Measurements from ENCODE around the gene LHPP.

LHPP gene

DNA sequence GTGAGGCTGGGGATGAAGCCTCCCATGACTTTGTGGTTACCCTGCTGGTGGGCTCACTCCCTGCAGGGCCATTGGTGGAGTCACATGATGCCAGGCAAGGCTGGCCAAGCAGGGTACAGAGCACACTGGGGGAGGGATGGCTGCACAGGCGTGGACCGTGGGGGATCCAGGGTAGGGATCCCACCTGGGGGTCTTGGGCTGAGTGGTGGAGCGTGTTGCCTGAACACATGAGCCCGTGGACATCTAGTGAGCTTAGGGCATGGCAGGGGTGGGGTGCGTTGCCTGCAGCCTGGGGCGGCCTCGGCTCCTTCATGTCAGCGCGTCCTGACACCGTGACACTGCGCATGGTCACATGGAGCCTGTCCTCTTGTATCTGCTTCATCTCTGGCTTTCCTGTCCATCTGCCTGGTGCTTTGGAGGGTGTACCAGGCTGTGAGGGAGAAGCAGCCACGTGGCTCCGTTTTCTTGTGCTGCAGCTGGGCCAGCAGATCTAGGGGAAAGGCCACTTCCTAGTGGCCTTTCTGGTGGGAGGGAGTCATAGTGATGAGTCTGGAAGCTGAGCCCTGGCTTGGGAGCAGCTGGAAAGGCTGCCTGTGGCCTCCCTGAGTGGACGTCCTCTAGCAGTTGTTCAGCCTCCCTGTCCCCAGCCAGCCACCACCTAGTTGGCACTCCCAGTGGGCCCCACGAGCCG is 96.2 kb downstream of the LHPP start:
- DNase-seq (ENCODE audit: low read depth): no peak

DNA sequence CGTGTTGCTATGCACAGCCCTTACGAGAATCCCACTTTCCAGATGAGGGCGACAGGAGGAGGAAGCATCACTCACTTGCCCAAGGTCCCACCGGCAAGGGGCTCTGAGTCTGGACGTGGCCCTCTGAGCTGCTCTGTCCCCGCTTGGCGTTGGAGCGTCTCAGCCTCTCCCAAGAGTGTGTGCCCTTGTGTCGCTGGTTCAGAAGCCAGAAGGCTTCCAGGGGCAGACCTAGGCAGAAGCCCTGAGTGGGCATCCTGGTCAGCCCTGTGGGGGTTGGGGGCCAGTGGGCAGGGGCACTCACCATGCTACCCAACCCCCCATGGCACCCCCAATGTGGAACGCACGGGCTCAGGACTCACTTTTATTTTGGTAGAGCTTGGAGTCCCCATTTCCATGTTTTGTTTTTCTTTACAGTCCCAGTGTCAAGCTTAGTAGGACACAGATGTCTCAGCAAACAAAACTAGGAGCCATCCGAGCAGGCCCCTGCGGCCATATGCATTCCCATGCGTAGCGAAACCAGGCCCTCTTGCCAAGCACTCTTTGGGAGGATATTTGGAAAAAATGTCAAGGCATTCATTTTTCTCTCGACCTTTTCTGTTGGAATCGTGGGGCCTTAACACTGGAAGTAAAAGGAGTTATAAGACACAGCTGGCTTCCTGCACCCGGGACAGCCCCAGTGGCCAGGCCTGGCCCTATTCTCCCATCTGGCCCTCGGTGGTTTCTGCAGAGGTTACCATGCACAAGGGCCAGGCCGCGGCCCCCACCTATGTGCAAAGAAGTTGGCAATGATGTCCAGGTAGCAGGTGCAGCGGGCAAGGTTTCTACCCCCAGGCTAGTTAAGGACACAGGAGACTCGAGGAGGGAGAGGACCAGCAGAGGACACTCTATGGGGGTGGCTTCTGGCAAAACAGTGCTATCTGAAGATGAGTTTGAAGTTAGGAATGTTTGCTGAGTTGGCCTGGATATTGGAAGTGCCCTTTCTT is 97.0 kb downstream of the LHPP start:
- no peak for DNase-seq (ENCODE audit: low read depth)

DNA sequence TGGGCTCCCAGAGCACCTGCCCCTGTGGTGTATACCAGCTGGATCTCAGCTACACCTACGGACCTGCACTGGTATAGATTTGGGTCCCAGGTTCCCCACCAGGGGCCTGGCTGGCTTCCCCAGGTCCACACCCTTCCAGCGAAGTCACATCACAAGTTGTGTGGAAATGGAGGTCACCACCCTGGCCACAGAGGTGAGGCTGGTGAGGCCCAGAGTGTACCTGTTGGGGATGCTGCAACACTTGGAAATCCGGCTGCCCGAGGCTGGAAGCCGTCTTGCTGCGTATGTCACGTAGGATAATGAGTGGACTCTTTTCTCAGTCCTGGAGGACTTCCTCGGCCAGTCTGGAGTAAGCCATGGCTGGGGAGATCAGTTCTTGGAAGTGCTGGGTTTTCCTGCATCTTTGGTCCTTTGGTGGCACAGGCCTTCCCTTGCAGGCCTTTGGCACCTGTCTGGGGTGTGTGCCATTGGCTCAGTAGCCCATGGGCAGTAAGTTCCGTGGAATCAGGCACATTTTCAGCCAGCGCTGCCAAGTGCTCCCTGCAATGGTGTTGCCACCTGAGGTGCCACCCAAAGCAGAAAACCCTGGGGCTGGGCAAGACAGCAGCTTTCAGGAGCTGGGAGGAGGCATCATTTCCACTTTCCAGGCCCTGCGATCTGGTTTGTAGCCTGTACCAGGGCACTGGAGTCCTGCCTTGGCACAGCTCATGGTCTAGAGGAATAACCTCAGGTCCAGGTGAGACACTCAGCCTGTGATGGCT is 97.9 kb downstream of the LHPP start:
- DNase-seq (ENCODE audit: low read depth): no peak

DNA sequence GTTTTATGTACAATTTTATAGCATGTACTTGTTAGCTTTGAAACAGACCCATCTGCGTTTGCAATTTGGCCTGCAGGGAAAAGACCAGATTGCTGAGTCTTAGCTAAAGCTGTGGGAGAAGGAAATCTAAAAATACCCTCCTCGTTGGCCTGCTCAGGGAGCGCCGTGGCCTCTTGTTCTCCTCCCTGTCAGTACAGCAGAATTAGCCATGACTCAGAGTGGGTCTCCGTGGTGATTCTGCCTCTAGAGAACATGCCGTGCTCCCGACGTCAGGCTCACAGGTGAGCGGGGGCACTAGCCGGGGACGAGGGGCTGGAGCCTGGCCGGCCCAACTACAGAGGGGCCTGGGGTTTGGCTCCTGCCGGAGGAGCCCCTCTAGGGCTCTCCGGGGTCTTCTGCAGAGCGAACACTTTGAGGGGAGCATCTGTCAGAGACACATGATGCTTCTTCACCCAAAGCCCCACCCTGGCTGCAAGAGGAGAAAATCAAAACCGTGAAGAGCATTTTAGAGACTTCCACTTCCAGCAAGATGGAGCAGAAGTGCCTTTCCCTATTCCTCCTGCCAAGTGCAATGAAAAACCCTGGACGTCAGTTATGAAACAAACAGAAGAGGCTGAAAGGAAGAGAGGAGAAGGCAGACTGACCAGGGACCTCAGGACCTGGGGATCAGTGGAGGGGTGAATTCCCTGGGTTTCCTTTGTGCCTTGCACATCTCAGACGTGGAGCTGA is 98.9 kb downstream of the LHPP start:
- no peak for DNase-seq (ENCODE audit: low read depth)

DNA sequence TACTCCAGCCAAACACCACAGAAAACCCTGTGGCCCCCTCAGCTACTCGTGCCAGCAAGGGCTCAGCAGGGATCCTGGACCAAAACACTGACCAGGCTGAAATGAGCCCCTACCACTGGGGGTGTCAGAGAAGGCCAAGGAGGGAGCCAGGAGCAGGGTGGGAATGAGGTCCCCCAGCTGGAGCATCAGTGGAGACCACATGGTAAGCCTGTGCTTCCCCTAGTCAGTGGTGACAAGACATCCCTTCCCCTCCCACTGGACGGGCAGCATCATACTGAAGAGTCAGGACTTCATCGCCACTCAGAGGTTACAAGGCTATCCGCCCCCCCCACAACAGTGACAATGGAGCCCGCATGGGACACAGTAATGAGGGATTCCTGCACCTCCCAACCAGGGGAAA is 99.6 kb downstream of the LHPP start:
- no peak for DNase-seq (ENCODE audit: low read depth)

DNA sequence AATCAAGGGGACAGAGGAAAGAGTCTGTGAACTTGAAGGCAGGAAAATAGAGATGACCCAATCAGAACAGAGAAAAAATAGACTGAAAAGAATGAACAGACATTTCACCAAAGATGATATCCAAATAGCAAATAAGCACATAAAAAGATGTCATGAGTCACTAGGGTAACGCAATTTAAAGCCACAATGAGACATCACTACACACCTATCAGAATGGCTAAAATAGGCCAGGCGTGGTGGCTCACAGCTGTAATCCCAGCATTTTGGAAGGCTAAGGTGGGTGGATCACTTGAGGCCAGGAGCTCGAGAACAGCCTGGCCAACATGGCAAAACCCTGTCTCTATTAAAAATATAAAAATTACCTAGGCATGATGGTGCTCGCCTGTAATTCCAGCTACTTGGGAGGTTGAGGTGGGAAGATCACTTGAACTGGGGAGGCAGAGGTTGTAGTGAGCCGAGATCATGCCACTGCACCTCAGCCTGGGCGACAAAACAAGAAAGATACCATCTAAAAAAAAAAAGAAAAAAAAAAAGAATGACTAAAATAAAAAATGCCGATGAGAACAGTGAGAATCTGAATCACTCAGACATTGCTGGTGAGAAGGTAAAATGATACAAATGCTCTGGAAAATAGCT is 100.9 kb downstream of the LHPP start:
- DNase-seq (ENCODE audit: low read depth): no peak

DNA sequence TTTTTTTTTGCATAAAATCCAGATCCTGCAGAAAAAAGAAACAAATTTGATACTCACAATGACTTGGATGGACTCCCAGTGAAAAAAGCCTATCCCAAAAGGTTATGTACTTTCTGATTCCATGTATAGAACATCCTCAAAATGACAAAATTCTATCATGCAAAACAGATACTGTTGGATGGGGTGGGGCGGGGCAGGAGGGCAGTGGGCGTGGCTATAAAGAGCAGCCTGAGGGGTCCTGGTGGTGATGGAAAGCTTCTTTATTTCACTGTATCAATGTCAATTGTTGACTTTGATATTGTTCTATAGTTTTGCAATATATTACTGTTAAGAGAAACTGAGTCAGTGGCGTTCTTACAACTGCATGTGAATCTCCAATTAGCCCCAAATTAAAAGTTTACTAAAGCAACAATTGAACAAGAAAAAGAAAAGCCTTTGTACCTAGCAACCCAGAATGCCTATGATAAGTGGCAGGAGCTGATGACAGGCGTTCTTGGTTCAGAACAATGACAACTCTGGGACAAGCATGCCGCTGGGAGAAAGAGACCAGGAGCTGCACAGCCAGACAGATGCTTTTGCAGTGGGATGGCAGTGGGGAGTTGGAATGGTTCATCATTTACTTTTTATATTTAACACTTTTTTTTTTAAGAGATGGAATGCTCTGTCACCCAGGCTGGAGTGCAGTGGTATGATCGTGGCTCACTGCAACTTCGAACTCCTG is 101.9 kb downstream of the LHPP start:
- DNase-seq (ENCODE audit: low read depth): no peak

DNA sequence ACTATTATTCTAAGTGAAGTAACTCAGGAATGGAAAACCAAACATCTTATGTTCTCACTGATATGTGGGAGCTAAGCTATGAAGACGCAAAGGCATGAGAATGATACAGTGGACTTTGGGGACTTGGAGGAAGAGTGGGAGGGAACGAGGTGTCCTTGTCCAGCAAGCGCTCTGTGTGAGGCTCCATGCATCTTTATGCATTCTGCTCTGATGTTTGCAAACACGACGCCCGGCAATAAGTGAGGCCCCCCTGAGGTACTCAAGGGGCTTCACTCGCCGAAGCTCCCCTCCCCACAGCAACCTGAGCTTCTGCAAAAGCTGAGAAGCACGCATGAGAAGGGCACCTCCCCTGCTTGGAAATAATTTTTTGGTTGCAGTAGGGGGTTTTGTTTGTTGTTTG is 103.3 kb downstream of the LHPP start:
- no peak for DNase-seq (ENCODE audit: low read depth)

DNA sequence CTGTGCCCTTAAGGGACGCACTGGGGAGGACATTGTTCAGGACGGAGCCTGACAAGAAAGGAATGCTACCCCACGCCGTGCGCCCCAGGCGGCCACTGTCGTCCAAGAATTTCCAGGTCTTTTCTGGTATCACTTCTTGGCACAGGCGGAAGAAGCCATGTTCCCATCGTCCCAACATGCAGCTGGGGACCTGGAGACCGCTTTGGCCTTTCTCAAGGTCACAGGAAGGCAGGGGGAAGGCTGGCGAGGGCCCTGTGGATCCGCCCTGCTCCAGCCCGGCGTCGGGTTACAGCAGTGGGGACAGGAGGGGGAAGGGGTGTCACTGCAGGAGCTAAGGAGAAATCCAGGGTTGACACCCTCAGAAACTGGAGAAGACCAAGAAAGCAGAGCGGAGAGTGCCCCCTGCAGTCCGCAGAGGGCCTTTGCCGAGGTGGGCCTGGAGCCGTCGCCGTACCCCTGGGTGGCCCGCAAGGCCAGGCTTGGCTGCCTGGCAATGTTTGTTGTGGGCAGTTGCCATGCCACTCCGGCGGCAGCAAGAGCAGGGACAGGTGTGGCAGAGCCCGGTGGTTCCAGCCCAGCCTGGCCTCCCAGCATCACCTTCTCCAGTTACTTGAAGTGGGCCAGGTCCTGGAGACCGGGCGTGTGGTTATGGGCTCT is 104.1 kb downstream of the LHPP start:
- DNase-seq (ENCODE audit: low read depth): no peak

DNA sequence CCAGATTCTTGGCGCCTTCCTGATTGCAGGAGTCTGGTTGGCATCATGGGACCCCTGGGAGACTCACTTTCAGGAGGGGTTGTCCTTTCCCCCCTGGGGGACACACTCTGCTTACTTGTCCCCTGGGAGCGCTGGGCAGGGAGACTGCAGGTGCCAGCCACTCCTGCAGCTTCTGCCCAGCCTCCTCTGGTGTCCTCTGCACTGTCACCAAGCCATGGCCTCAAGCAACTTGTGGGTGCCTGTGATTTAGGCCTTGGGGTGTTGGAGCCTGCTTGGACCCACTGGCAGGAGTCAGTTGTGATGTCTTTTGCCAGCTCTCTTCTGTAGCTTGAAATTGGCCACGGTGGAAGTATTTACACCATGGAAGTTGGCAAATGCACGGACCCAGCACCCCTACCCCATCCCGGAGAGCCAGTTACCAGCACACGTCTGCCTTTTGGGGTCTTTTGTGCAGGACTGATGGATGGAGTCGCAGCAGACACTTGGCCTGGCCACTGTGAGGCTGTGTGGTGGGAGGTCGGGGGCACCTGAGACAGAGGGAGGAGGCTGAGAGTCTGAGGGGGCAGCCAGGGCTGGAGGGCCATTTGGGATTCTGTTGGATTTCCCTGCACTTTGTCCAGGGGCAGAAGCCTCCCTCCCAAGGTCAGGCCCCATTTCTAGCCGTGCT is 104.7 kb downstream of the LHPP start:
- DNase-seq (ENCODE audit: low read depth): no peak

DNA sequence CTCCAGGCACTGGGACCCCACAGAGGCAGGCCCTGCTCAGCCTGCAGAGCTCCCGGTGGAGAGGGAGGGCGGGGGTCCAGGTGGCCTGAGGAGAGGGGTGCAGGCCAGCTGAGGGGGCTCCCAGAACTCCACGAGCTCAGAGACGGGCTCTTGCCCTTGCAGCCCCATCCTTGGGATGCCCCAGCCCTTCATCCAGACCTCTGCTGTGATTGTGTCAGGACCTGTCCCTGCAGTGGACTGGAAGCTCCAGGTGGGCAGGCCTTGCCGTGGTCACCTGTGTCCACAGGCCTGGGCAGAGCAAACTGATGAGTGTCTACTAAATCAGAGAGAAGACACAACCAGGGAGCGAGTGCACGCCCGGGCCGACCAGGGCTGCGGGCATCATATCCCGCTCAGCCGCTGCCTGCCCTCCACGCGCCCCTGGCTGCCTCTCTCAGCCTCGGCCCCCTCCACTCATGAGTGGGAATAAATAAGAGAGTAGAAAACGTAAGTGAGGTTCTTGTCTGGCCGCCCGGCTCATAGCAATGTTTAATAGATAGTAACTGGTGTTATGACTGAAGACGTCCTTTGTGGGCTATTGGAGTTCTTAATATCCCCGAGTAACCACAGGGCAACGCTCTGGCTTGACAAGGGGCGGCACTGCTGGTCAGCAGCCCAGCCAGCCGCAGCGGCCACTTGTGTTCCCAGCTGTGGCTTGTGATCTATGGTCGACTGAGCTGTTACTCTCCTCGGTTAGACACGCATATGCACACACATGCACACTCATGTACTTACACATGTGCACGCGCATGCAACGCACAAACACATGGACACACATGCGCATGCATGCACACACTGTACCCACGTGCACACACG is 105.6 kb downstream of the LHPP start:
- no peak for DNase-seq (ENCODE audit: low read depth)

DNA sequence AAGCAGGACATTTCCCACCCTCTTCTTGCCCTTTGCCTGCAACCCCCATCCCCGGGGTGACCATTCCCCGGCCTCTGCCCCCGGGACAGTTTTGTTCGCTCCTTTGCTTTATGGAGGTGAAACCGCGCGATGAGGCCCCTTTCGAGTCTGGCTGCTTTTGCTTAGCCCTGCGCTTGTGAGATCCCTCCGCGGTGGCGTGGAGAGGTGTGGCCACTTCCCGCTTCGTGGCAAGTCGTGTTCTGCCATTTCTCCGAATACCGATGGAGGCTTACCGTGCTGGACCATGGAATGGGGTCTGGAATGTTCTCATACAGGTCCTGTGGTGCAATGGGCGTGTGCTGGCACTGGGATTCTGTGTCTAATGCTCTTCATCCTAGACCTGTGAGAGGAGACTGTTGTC is 106.7 kb downstream of the LHPP start:
- DNase-seq (ENCODE audit: low read depth): no peak

DNA sequence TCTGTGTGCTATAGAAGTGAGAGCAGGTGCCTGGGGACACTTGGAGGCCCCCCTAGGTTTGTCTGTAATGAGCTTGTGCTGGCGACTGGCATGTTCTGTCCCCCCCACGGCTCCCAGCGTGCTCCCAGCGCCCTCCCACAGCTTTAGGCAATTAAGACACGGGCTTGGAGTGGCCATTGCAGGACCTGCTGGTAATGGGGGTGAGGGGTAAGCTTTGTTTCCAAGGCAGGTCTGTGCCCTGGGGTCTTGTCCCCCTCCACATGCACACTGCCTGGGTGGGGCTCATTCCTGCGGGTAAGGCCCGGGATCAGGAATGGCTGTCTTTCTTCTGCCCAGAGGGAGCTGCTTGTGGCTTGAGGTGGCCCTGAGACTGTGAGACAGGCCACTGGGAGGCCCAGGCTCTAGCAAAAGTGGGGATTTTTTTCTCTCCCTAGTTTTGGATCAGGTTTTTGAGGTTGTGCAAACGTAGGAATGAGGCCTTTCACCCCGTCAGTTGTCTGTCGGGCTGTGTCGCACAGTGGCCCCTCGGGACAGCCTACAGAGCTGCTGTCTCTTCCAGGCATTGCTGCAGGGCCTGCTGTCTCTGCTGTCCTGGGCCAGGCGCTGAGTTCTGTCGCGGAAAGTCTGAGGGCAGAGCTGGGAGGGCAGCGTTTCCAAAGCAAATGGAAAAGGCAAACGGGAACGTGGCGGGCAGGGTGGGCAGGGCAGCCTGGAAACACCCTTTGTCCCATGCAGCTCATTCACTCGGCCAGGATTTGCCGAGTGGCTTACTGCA is 107.4 kb downstream of the LHPP start:
- DNase-seq (ENCODE audit: low read depth): no peak

DNA sequence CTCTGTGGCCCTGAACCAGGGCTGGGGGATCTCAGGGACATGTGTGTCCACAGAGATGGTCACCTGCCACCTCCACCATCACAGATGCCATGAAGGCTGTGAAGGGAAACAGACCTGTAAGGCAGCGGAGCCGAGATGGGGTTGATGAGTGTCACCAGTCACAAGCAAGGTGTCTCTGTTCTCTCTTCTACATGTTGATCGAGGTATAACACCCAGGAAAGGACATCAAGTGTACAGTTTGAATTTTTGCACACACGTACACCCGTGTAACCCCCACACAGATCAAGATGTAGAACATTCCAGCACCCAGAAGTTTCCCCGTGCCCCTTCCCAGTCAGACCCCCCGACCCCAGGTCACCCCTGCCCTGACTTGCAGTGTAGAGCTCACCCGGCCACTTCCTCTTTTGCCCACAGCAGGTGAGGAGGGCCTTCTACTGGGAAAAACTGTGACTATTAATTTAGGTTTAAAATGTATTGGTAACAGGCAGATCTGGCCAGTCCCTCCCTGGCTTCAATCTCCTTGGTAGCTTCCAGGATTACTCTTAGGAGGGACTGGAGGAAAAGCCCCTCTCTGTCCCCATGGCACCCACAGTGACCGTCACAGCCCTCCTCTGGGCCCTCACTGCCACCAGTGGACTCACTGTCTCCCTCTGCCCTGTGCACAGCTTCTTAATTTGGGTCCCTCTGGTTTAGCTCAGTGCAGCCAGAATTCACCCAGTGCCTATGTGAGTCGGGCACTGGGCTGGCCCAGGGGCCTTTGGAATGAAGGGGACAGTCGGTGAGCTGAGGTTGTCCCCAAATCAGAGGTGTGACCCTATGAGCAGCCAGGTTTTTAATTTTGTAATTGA is 108.2 kb downstream of the LHPP start:
- no peak for DNase-seq (ENCODE audit: low read depth)

DNA sequence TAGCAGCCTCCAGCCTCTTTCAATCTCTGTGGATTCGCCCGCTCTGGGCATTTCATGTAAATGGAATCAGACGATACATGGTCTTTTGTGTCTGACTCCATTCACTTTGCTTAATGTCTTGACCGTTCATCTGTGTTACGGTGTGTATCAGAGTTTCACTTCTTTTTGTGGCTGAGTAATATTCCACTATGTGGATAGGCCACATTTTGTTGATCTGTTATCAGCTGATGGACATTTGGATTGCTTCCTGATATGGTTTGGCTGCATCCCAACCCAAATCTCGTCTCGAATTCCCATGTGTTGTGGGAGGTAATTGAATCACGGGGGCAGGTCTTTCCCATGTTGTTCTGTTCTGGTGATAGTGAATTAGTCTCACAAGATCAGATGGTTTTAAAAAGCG is 109.0 kb downstream of the LHPP start:
- DNase-seq (ENCODE audit: low read depth): no peak

DNA sequence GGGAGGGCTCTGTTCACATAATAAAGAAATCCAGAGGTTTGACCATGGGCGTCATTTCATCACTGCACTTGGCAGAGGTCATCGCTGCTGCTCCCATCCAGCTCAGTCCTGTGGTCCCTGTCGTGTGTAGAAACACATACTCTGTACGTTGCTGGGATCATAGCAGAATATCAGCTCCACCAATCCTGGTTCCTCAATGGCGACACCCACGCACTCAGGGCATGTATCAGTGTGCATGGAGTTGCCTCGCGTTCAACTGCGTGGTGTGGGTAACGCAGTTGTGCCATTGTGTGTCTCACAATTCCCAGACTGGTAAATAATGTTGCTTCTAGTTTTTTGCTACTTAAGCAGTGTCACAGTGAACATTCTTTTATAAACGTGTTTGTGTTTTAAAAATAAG is 111.1 kb downstream of the LHPP start:
- no peak for DNase-seq (ENCODE audit: low read depth)
